Transverse colon (tissue), 3 donors: ENCODE measurements around the gene NUP93.

ENCODE experiments used
- POLR2A ChIP-seq: fragments of 450-650 bp; IDR thresholded peaks from one replicate; pipeline ENCODE4 v1.6.1; 2016; ENCODE audit warnings: antibody characterized with exemption, mild to moderate bottlenecking, moderate library complexity
- TF ChIP-seq, protein P1 (sequence below), 5 experiments: fragments of 200-600 bp in 3 of 5; fragments of 450-650 bp in 2 of 5; sonication (generic) in 3 of 5; IDR thresholded peaks; 1 replicate in 2 of 5; 2 replicates in 3 of 5; pipeline ENCODE4 v1.5.1; 2016 to 2017; ENCODE audit warnings: antibody characterized with exemption in 5 of 5, inconsistent platforms in 3 of 5, mild to moderate bottlenecking in 2 of 5, moderate library complexity in 1 of 5

DNA sequence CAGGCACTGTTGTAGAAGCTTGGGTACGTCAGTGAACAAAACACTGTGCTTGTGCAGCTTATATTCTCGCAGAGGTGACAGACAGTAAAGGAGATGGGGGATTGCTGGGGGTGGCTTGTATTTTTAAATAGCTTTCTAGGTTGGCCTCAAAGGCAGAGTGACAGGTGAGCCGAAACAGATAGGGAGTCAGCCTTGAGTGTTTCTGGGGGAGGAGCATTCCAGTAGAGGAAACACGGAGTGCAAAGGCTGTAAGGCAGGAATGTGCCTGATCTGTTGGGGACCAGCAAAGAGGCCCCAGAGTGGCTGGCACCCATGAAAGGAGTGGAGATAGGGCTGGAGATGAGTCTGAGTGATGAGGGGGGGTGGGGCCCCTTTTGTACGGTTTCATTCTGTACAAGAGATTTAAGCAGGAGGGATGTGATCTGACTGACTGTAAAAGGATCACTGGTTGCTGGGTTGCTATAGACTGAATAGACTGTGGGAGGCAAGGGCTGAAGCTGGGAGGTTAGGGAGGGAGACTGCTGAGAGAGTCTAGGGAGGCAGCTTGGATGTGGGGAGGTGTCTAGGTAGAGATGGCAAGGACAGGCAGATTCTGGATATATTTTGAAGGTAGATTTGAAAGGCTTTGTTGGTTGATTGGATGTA is 15.2 kb downstream of the NUP93 start:
- TF ChIP-seq, protein P1, sequence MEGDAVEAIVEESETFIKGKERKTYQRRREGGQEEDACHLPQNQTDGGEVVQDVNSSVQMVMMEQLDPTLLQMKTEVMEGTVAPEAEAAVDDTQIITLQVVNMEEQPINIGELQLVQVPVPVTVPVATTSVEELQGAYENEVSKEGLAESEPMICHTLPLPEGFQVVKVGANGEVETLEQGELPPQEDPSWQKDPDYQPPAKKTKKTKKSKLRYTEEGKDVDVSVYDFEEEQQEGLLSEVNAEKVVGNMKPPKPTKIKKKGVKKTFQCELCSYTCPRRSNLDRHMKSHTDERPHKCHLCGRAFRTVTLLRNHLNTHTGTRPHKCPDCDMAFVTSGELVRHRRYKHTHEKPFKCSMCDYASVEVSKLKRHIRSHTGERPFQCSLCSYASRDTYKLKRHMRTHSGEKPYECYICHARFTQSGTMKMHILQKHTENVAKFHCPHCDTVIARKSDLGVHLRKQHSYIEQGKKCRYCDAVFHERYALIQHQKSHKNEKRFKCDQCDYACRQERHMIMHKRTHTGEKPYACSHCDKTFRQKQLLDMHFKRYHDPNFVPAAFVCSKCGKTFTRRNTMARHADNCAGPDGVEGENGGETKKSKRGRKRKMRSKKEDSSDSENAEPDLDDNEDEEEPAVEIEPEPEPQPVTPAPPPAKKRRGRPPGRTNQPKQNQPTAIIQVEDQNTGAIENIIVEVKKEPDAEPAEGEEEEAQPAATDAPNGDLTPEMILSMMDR (IDR thresholded peaks at IDR 0.05) = no peak
- TF ChIP-seq POLR2A = no peak
